ENCODE measurements around the gene PROM1.

Gene PROM1

GRCh38 chr4:16067515-16067914 lies 16.3 kb downstream of the PROM1 start:
- FAIRE-seq (peak; percentile 27), DNase-seq (ENCODE audit: low spot score) (peak; percentile 32)

- no peak for FAIRE-seq
Observed at GRCh38 chr4:16066586-16067128, 17.2 kb downstream of the PROM1 start.

GRCh38 chr4:16065066-16065465 lies 18.8 kb downstream of the PROM1 start:
- FAIRE-seq = no peak
- DNase-seq (ENCODE audit: low spot score) = no peak

More at GRCh38 chr4:16066586-16067128, 17.2 kb downstream of the PROM1 start:
- no peak for DNase-seq (ENCODE audit: low spot score)

GRCh38 chr4:16062601-16063000 lies 21.2 kb downstream of the PROM1 start:
- no peak for FAIRE-seq
- DNase-seq (ENCODE audit: low spot score) = no peak

- FAIRE-seq (no peak), DNase-seq (ENCODE audit: low spot score) (no peak)
Observed at GRCh38 chr4:16056681-16057385, 27.0 kb downstream of the PROM1 start.

DNA sequence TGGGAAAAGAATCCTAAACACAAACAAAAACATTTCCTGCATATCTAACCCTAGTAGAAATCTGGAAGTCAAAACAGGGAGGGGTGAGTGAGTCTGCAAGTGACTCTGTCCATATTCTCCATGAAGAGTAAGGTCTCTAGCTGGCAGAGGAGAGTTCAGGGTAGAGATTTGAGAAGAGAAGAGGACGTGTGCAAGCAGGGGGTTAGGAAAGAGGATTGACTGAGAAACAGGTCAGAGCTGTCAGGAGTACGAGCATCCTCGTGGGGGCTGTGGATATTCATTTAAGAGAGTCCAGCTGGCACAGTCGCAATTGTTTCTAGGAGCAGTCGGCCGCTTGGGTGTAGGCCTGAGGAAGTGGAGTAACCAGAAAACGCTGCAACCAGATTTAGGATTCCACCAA lies 27.9 kb downstream of the PROM1 start:
- DNase-seq (ENCODE audit: low spot score) (no peak), FAIRE-seq (no peak)

DNA sequence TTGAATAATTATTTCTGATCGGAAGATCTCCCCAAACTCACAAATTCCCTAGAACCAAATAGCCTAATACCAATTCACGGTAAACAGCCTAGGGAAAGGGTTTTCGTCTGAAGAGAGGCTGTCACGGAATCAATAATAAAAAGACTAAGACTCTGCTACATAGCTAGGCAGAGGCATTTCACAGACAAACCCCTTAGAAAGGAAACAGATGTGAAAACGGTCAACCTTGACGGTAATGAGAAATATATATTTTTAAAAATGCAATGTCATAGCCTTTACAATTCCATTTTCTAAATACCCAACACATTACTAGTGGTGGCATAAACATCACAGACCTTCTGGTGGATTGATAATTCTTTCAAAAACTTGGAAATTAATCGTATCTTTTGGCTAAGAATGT lies 28.4 kb downstream of the PROM1 start:
- DNase-seq (ENCODE audit: low spot score) = no peak
- FAIRE-seq = no peak

DNA sequence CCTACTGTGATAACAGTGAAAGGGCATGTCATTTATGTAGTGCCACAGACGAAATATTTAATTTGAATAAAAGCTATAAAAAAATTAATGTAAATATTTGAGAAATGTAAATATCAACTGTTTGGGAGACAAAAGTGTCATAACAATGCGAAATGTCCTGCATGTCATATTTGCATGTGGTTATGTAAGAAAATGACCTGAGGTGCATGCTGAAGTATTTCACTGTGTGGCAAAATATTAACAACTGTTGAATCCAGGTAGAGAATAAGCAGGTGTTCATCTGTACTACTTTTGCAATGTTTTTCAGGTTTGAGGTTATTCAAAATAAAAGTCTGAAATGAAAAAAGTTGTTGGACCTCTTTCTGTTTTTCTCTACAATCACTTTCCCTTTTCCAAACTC lies 30.9 kb downstream of the PROM1 start:
- DNase-seq (ENCODE audit: low spot score) (no peak), FAIRE-seq (no peak)

DNA sequence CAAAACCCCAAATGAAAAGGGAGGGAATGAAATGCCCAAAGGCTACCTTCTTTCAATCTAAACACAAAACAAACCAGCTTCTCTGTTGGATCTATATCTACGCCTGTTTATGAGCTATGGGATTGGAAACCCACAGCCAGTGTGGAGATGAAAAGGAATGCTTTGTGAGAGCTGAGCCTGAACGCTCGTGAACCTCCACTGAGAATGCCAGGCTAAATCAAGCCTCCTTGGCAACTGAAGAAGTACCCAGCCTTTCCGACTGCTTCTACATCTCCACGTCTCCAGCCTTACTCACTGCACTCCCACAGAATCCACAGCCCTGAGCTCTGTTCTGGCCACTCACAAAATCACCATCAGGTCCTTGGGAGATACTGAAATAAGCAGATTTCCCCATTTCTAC lies 31.8 kb downstream of the PROM1 start:
- DNase-seq (ENCODE audit: low spot score) = no peak
- FAIRE-seq = no peak

GRCh38 chr4:16051132-16051531 lies 32.7 kb downstream of the PROM1 start:
- no peak for DNase-seq (ENCODE audit: low spot score)
- FAIRE-seq = no peak

DNA sequence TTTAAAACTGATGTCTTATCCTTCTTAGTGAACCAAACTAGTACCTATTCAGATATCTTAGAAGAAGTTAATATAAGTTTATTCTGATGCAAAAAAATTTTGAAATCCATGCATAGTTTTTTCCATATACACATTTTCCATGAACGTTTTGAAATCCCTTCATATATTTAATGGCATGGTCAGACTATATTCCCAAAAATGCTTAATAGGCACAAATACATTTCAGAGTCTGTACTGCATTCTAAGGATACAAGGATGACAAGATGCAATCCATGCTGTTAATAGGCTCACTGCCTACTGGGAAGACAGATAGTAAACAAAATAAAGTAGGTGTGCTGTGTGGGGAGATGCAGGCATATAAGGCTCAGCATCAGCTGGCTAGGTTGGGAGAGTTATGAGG lies 33.2 kb downstream of the PROM1 start:
- DNase-seq (ENCODE audit: low spot score) (no peak), FAIRE-seq (no peak)

DNA sequence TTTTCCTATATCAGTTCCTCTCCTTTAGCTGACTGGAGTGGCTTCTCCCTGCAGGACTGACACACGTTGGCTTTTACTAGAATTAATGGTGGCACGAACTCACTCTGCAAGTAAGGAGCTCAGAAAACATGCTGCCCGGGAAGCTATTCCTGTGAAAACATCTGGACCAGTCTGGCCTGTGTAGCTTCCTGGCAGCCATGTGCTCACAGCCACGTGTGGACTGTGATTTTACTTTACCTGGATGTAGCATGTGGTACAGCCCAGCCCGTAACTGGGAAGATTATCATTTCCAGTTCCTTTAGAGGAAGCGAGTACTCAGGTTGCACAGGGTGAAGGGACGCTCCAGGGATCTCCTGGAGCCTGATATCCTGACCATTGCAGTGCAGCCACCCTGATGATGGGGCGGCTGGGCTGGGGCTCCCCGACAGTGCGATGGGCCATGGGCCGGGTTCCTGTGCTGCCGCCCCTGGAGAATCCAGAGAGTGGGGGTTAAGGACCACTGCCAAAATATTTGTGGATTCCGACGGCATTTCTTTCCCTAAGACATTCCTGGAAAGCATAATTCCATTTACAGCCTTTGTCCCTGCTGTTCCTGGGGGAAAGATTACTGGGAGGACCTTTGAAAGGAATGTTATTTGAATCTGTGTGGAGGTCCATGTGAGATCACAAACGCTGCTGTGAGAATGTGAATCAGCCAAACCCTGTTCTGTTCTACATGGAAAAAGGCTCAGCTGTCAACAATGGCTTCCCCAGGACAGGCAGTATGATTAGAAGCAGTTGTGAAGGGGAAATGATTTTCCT lies 35.0 kb downstream of the PROM1 start:
- no peak for DNase-seq (ENCODE audit: low spot score)
- no peak for FAIRE-seq

DNA sequence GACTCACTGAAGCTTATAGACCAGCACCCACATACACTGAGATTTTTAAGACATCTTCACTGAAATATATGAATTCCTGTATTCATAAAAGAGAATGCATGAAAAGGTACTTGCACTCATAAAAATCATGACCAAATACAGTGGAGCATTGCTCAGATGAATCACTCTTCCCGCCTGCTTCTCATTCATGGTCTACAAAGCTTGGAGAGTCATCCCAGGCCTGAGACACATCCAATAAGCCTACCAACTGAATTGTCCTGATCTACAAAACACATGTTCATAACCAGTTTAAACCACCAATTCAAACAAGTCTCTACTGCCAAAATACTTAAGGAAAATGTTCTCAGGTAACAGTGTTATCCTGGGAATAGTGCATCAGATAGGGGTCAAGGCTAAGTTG lies 38.1 kb downstream of the PROM1 start:
- DNase-seq (ENCODE audit: low spot score) (no peak), FAIRE-seq (no peak)

GRCh38 chr4:16043642-16044498 lies 40.0 kb downstream of the PROM1 start:
- no peak for FAIRE-seq
- no peak for DNase-seq (ENCODE audit: low spot score)

DNA sequence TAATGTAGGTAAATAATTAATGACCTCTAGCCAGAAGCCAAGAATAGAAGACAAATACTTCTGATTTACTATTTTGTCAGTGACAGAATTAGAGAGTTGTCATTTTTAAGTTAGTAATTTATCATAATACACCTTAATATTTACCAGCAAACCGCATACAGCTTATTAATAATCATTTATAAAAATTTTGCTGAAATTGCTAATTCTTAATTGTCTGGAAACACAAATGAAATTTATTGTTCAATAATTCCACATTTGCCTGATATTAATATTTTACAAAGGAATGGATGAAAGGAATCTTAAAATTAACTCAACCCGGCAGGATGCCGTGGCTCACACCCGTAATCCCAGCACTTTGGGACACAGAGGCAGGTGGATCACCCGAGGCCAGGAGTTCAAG lies 44.7 kb downstream of the PROM1 start:
- no peak for DNase-seq (ENCODE audit: low spot score)
- no peak for FAIRE-seq

DNA sequence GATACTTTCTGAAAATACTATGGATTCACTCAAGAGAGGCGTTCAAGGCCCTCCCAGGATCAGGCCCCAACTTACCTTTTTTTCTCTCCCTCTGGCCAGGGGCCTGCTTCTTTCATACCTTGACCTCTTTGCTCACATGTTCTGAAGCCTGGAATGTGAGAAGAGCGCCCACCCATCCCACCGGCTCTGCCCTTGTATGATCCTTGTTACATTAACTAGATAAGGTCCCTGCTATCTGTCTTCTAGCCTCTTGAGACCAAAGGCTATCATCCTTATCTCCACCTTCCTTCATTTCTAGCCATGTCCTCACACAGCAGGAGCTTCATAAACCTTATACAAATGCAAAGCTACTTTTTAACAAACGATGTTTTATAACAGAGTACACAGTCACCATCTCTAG lies 45.9 kb downstream of the PROM1 start:
- no peak for DNase-seq (ENCODE audit: low spot score)
- FAIRE-seq = no peak

DNA sequence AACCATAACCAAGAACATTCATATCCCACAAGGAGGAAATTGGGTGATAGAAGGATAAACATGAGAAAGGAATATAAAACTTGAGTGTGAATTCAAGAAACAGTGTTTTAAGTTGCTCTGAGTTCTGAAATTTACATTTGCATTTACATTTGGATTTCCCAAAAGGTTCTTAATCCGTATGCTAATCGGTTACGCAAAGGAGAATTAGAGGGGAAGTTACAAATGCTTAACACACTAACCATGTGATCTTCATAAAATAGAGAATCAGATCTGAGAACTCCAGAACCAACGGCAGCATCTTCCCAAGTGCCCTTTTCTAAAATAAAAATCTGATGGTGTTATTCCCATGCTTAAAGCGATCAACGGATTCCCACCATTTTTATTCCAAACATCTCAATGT lies 48.0 kb downstream of the PROM1 start:
- DNase-seq (ENCODE audit: low spot score) = no peak
- no peak for FAIRE-seq

DNA sequence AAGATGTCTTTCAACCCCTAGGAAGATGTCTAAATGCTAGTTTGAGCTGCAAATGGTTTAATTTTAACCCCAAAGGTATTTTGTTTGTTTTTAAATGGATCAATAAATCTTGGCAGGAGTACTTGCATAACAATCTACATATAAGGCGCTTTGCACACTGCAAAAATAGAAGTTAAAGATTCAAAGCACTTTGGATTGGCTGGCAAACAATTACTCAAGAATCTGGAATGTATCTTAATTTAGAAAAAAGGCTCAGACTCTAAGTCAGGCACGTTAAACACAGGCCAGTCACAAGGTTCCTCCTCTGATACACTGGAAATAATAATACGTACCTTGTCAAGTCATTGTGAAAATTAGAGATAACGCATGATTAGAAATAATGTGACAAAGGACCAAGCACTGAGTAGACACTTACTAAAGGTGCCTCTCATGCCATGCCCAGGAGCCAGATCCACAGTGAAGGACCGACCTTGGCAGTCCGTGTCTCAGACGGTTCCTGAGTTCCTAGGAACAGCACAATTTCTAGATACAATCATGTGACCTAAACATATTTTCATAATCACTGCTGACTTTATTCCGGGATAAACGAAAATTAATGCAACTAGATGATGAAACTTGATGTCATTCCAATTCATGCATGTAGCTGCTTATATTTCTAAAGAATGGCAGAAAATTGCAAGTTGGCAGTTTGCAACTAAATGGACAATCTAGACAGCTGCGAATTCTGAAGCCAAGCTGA lies 49.6 kb downstream of the PROM1 start:
- no peak for FAIRE-seq
- no peak for DNase-seq (ENCODE audit: low spot score)

DNA sequence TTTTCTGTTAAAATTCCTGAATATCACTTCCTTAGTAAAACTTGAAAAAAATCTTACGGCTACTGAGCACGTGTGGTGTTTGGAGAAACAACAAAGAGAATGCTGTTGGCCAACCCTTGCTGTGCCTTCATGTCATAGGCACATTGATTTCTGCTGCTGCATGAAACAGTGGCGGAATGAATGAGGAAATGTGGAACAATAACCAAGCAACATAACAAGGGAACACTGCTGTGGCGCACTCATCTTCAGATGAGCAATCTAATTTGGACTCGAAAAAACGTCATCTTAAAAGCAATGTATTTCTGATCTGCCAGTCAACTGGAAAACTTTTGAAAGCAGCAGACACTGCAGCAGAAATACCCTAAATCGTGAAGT lies 51.4 kb downstream of the PROM1 start:
- DNase-seq (ENCODE audit: low spot score) (no peak), FAIRE-seq (no peak)

DNA sequence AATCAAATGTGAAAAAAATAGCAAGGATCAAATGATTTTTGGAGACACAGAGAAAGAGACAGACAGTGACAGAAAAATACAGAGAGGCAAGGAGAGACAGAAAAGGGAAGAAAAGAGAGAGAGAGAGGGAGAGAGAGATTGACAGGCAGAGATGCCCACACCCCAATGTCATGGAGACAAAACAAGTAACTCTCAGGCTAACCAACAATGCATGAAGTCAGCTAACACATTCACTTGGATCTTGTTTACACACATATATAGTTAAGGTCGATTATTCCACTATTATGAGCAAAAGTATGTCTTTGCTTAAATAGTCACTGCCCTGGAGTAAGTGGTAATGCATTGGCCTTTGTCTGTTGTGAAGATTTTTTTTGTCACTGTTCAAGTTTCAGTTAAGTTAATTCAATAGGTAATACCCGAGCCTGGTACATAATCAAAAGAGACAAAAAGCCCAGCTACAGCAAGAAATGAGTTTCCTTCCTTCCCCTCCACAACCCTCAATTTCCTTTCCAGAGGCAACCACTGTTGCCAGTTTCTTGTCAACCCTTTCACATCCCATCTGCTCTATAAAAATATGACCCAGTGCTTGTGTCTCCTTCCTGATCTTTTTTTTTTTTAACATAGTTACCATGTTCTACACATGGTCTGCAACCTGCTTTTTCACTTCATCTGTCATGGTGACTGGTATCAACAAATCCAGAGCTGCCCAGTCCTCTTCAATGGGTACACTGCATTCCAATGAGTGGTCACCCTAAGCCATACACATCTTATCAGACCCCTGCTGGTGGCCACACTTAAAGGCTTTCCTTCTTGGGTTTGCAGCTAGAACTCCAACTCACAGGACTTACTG lies 52.1 kb downstream of the PROM1 start:
- DNase-seq (ENCODE audit: low spot score) = no peak
- FAIRE-seq = no peak

Measured in urothelium cell line (cell line).